ENCODE data around the gene ABCA13.

DNA sequence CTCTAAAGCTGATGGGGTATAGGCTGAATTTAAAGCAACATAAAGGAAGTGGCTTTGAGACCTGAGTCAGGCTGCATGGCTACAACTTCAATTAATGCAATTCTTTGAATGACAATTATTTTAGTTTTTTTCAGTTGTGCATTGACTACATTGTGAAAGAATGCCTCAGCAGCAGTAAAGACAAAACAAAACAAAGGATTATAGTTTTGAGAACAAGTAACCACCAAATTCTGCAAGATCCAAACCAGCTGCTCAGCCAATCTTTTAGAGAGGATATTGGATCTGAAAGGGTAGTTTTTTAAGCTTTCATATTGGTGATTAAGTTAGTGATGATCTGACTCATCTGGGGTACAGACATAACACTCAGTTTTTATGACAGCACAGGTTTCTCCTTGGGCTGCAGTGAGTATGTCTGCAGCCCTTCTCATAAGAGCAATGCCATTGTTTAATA, 40.6 kb upstream of the ABCA13 start:
- TF ChIP-seq, protein P1, sequence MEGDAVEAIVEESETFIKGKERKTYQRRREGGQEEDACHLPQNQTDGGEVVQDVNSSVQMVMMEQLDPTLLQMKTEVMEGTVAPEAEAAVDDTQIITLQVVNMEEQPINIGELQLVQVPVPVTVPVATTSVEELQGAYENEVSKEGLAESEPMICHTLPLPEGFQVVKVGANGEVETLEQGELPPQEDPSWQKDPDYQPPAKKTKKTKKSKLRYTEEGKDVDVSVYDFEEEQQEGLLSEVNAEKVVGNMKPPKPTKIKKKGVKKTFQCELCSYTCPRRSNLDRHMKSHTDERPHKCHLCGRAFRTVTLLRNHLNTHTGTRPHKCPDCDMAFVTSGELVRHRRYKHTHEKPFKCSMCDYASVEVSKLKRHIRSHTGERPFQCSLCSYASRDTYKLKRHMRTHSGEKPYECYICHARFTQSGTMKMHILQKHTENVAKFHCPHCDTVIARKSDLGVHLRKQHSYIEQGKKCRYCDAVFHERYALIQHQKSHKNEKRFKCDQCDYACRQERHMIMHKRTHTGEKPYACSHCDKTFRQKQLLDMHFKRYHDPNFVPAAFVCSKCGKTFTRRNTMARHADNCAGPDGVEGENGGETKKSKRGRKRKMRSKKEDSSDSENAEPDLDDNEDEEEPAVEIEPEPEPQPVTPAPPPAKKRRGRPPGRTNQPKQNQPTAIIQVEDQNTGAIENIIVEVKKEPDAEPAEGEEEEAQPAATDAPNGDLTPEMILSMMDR (IDR thresholded peaks at IDR 0.05): no peak
- TF ChIP-seq EP300 (IDR thresholded peaks at IDR 0.05) (no peak), POLR2AphosphoS5 (IDR thresholded peaks at IDR 0.05) (no peak)

Data from esophagus muscularis mucosa (tissue), 4 donors.